Panc1 (cell line): ENCODE results near the gene DNAJC13. TPM values are rescaled to one million over a fixed set of nuclear protein-coding genes. Genes with fewer than 3 reads are reported as not detected.

Experiments used
- ATAC-seq: fragments of 200-7000 bp; cut with Tn5 transposase; 2 replicates; pipeline ENCODE4 v1.9.1; 2020; ENCODE audit warnings: mild to moderate bottlenecking, moderate library complexity
- BruUV-seq: library from RNA; stranded (reverse); fragments of 400-500 nt; replicated peaks from 2 replicates; lab custom pipeline; 2021; lab: Mats Ljungman, UMichigan
- CTCF ChIA-PET: fragments of 300-600 bp; sonication (Branson Sonifier 250); formaldehyde crosslinking; loops from one replicate; lab custom pipeline; 2022; ENCODE audit warnings: antibody characterized with exemption; lab: Charles Lee
- POLR2A ChIA-PET: fragments of 300-600 bp; sonication (Branson Sonifier 250); formaldehyde crosslinking; loops from one replicate; lab custom pipeline; 2022; ENCODE audit warnings: antibody characterized with exemption; lab: Charles Lee
- DNase-seq: peaks from one replicate; pipeline ENCODE4 v3.0.0-alpha.2; 2010; ENCODE audit warnings: low read depth, low spot score
- H3K27ac ChIP-seq: 2 replicates; pipeline ENCODE4 v1.5.1; 2011; ENCODE audit warnings: mild to moderate bottlenecking, low read length, inconsistent platforms
- H3K27me3 ChIP-seq: fragments of 200-500 bp; sonication (Bioruptor generic); 2 replicates; pipeline ENCODE4 v1.6.0; 2014; ENCODE audit warnings: low read length, inconsistent platforms; ENCODE audit not compliant: control insufficient read depth, insufficient read depth
- H3K36me3 ChIP-seq: fragments of 200-500 bp; sonication (Bioruptor generic); 2 replicates; pipeline ENCODE4 v1.5.1; 2014; ENCODE audit warnings: inconsistent platforms, mild to moderate bottlenecking, low read length, moderate library complexity; ENCODE audit not compliant: control insufficient read depth, insufficient read depth
- H3K4me1 ChIP-seq: 2 replicates; pipeline ENCODE4 v1.5.1; 2011; ENCODE audit warnings: inconsistent platforms, mild to moderate bottlenecking, low read length, moderate library complexity; ENCODE audit not compliant: control insufficient read depth, insufficient read depth
- H3K4me3 ChIP-seq, 2 experiments: 2 replicates each; pipeline ENCODE4 v1.5.1; 2011 to 2012; ENCODE audit warnings: low read depth in 2 of 2, low read length in 2 of 2, mild to moderate bottlenecking in 2 of 2, inconsistent platforms in 1 of 2, moderate library complexity in 1 of 2
- H3K9me3 ChIP-seq: fragments of 200-500 bp; sonication (Bioruptor generic); 2 replicates; pipeline ENCODE4 v1.5.1; 2014; ENCODE audit warnings: low read depth, mild to moderate bottlenecking, inconsistent platforms, low read length, moderate library complexity; ENCODE audit not compliant: control insufficient read depth, insufficient read depth
- CTCF ChIP-seq: fragments of 450-650 bp; IDR thresholded peaks from 2 replicates; pipeline ENCODE4 v1.5.1; 2017; ENCODE audit warnings: mild to moderate bottlenecking
- POLR2AphosphoS5 ChIP-seq: IDR thresholded peaks from 2 replicates; pipeline ENCODE4 v1.6.1; 2012; ENCODE audit warnings: mild to moderate bottlenecking, low read depth, low read length, moderate library complexity
- SIN3A ChIP-seq: IDR thresholded peaks from 2 replicates; pipeline ENCODE4 v1.6.1; 2012; ENCODE audit warnings: low read depth, mild to moderate bottlenecking, low read length, moderate library complexity, borderline replicate concordance; ENCODE audit not compliant: insufficient read depth
- TCF7L2 ChIP-seq: IDR thresholded peaks from 2 replicates; pipeline ENCODE4 v1.6.1; 2011; ENCODE audit warnings: mild to moderate bottlenecking, low read depth, low read length, inconsistent platforms
- in situ Hi-C: cut with HindIII; loops from 2 replicates; pipeline ENCODE4 v1.10.0; 2016; ENCODE audit warnings: low sequenced_read_pairs, low pct_unique_long_range_greater_than_20kb
- intact Hi-C: fragments of 100-400 bp; cut with micrococcal nuclease; formaldehyde crosslinking; loops from one replicate; pipeline ENCODE4 v1.10.0; 2022; ENCODE audit not compliant: unreplicated experiment
- total RNA-seq: library from RNA; stranded (reverse); gene quantifications from one replicate; pipeline ENCODE4 v1.2.1, GENCODE V29; 2021; ENCODE audit not compliant: unreplicated experiment
- TF ChIP-seq, protein P1 (sequence below), 2 experiments: IDR thresholded peaks; 2 replicates each; pipeline ENCODE4 v1.6.1; 2011 to 2012; ENCODE audit warnings: low read depth in 2 of 2, control low read depth in 1 of 2, low read length in 1 of 2, mild to moderate bottlenecking in 1 of 2, moderate library complexity in 1 of 2; ENCODE audit not compliant: insufficient read depth in 1 of 2

DNAJC13 gene
- total RNA-seq, 1 experiment from 2014 or later, result 54.2 TPM

- in situ Hi-C loops, result no loop called here
- intact Hi-C loops, result no loop called here
- no peak overlapping the region for H3K27ac ChIP-seq
- BruUV-seq, result no TSS peak
- H3K27me3 ChIP-seq, result no peaks in the 10 kb centered on the region
- H3K9me3 ChIP-seq, result no peaks in the 10 kb centered on the region
- peaks cover 45% of the 10 kb centered on the region for H3K36me3 ChIP-seq
- no peak overlapping the region for H3K4me3 ChIP-seq
- CTCF ChIA-PET, result no interaction called here
- no peaks in the 10 kb centered on the region for H3K4me1 ChIP-seq
- DNase-seq (no peak), ATAC-seq (no peak)
- POLR2A ChIA-PET, result no interaction called here
- TF ChIP-seq POLR2AphosphoS5 (no peak), SIN3A (no peak)
- TF ChIP-seq, protein P1, sequence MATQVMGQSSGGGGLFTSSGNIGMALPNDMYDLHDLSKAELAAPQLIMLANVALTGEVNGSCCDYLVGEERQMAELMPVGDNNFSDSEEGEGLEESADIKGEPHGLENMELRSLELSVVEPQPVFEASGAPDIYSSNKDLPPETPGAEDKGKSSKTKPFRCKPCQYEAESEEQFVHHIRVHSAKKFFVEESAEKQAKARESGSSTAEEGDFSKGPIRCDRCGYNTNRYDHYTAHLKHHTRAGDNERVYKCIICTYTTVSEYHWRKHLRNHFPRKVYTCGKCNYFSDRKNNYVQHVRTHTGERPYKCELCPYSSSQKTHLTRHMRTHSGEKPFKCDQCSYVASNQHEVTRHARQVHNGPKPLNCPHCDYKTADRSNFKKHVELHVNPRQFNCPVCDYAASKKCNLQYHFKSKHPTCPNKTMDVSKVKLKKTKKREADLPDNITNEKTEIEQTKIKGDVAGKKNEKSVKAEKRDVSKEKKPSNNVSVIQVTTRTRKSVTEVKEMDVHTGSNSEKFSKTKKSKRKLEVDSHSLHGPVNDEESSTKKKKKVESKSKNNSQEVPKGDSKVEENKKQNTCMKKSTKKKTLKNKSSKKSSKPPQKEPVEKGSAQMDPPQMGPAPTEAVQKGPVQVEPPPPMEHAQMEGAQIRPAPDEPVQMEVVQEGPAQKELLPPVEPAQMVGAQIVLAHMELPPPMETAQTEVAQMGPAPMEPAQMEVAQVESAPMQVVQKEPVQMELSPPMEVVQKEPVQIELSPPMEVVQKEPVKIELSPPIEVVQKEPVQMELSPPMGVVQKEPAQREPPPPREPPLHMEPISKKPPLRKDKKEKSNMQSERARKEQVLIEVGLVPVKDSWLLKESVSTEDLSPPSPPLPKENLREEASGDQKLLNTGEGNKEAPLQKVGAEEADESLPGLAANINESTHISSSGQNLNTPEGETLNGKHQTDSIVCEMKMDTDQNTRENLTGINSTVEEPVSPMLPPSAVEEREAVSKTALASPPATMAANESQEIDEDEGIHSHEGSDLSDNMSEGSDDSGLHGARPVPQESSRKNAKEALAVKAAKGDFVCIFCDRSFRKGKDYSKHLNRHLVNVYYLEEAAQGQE (IDR thresholded peaks at IDR 0.05; ENCODE audit: insufficient read depth in 1 of 2, low read depth in 2 of 2, low read length in 1 of 2), result no peak
Observed at GRCh38 chr3:132456136-132456535, 38.8 kb downstream of the DNAJC13 start.

- ChIA-PET CTCF (no interaction called here), POLR2A (no interaction called here)
- Histone ChIP-seq H3K36me3 (peaks cover 47% of the 10 kb centered on the region), H3K4me3 (no peak overlapping the region), H3K27ac (no peak overlapping the region), H3K4me1 (no peaks in the 10 kb centered on the region), H3K27me3 (no peaks in the 10 kb centered on the region), H3K9me3 (no peaks in the 10 kb centered on the region)
- no peak for DNase-seq
- intact Hi-C loops (no loop called here), in situ Hi-C loops (no loop called here)
- no peak for ATAC-seq
- BruUV-seq, result no TSS peak
- TF ChIP-seq TCF7L2, result no peak
Observed at GRCh38 chr3:132456571-132456970, 39.3 kb downstream of the DNAJC13 start.

DNA sequence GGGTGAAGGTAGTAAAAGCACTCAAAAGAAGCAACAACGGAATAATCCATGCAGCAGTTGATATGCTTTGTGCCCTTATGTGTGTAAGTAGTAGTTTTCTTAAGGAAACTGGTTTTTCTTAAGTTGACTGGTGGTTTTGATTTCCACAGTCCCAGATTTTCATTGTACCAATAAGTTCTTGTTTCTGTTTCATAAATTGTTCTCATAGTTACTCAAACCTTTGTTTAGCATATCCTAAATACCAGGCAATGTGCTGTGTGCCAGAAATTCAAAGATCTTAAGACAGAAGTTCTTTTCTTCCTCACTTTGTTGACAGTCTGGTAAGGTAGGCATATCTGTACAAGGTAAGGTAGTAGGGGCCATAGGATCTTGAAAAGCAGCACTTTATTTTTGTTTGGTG is 40.0 kb downstream of the DNAJC13 start:
- TF ChIP-seq CTCF (no peak), POLR2AphosphoS5 (no peak), SIN3A (no peak), TCF7L2 (no peak)
- TF ChIP-seq, protein P1 (IDR thresholded peaks at IDR 0.05; ENCODE audit: insufficient read depth in 1 of 2, low read depth in 2 of 2, low read length in 1 of 2), result no peak
- H3K36me3 ChIP-seq, result peaks cover 41% of the 10 kb centered on the region
- BruUV-seq, result no TSS peak
- ChIA-PET CTCF (no interaction called here), POLR2A (no interaction called here)
- in situ Hi-C loops (no loop called here), intact Hi-C loops (no loop called here)
- H3K4me1 ChIP-seq, result no peaks in the 10 kb centered on the region
- no peaks in the 10 kb centered on the region for H3K27me3 ChIP-seq
- no peaks in the 10 kb centered on the region for H3K9me3 ChIP-seq
- H3K27ac ChIP-seq, result no peak overlapping the region
- DNase-seq (no peak), ATAC-seq (no peak)
- no peak overlapping the region for H3K4me3 ChIP-seq
